Activated B cell treated with CpG ODN at 0.5 μM for 24 hours (primary cell): Measurements from ENCODE around the gene HMCES. TPM values are rescaled to one million over a fixed set of nuclear protein-coding genes. Genes with fewer than 3 reads are reported as not detected.

Source experiments
- ATAC-seq: fragments of 200-7000 bp; cut with Tn5 transposase; one replicate; pipeline ENCODE4 v1.10.0; 2021; ENCODE audit warnings: low read depth, mild to moderate bottlenecking, moderate library complexity
- CTCF ChIA-PET: fragments of 350-600 bp; sonication (Branson Sonifier 250); formaldehyde crosslinking; loops from one replicate; lab custom pipeline; 2021; ENCODE audit warnings: antibody characterized with exemption; lab: Charles Lee
- POLR2A ChIA-PET: fragments of 350-600 bp; sonication (Branson Sonifier 250); formaldehyde crosslinking; loops from one replicate; lab custom pipeline; 2021; ENCODE audit warnings: antibody characterized with exemption; lab: Charles Lee
- DNase-seq: peaks from one replicate; pipeline ENCODE4 v3.0.0; 2022
- H3K27ac Mint-ChIP-seq: one replicate; pipeline ENCODE4 v1.8.0; 2020; ENCODE audit warnings: mixed read lengths
- H3K27me3 Mint-ChIP-seq: one replicate; pipeline ENCODE4 v1.8.0; 2021; ENCODE audit warnings: mixed read lengths
- H3K36me3 Mint-ChIP-seq: one replicate; pipeline ENCODE4 v1.8.0; 2021; ENCODE audit warnings: low read depth, mixed read lengths
- H3K4me1 Mint-ChIP-seq: one replicate; pipeline ENCODE4 v1.8.0; 2021; ENCODE audit warnings: mixed read lengths
- H3K4me3 Mint-ChIP-seq: one replicate; pipeline ENCODE4 v1.8.0; 2020; ENCODE audit warnings: mild to moderate bottlenecking, mixed read lengths
- H3K9me3 Mint-ChIP-seq: one replicate; pipeline ENCODE4 v1.8.0; 2020; ENCODE audit warnings: mixed read lengths
- intact Hi-C: fragments of 100-400 bp; cut with micrococcal nuclease; formaldehyde crosslinking; loops from one replicate; pipeline ENCODE4 v1.15.1; 2024
- total RNA-seq: library from RNA; stranded (reverse); gene quantifications from 2 replicates; pipeline ENCODE4 v1.2.3, GENCODE V29; 2022
- TF ChIP-seq, protein P1 (sequence below): fragments of 200-600 bp; IDR thresholded peaks from one replicate; pipeline ENCODE4 v1.8.0; 2022; ENCODE audit warnings: antibody characterized with exemption, mild to moderate bottlenecking

HMCES gene
- total RNA-seq, 1 donor from 2014 or later: 37.2 TPM

DNA sequence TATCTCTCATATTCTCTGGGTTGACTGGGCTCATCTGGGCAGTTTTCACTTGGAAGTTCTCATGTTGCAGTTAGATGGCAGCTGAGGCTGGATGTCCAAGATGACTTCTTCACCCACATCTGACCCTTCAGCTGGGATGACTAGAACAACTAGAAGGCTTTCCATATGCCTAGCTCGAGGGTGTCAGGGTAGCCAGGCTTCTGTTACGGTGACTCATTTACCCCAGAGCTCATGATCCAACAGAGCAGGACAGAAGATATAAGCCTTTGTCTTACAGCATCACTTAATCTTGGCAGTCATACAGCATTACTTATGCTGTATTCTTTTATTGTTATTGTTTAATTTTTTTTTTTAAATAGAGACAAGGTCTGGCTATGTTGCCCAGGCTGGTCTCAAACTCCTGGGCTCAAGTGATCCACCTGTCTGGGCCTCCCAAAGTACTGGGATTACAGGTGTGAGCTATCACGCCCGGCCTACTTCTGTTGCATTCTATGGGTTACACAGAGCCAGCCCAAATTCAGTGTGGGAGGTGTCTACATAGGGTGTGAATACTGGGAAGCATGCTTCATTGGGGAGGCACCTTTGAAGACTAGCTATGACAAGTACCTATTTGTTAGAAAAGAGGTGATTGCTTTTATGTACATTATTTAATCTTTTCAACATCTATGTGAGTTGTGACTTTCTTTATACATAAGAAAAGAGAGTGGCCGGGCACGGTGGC, 10.7 kb downstream of the HMCES start:
- intact Hi-C loops: loop anchor here (10.0 kb wide), 1 partner anchor 1535 kb away; no protein-coding TSS in a partner anchor
- TF ChIP-seq, protein P1, sequence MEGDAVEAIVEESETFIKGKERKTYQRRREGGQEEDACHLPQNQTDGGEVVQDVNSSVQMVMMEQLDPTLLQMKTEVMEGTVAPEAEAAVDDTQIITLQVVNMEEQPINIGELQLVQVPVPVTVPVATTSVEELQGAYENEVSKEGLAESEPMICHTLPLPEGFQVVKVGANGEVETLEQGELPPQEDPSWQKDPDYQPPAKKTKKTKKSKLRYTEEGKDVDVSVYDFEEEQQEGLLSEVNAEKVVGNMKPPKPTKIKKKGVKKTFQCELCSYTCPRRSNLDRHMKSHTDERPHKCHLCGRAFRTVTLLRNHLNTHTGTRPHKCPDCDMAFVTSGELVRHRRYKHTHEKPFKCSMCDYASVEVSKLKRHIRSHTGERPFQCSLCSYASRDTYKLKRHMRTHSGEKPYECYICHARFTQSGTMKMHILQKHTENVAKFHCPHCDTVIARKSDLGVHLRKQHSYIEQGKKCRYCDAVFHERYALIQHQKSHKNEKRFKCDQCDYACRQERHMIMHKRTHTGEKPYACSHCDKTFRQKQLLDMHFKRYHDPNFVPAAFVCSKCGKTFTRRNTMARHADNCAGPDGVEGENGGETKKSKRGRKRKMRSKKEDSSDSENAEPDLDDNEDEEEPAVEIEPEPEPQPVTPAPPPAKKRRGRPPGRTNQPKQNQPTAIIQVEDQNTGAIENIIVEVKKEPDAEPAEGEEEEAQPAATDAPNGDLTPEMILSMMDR: no peak
- H3K27ac Mint-ChIP-seq: no peak overlapping the region
- peaks cover 57% of the 10 kb centered on the region for H3K36me3 Mint-ChIP-seq
- DNase-seq: no peak
- ChIA-PET CTCF (no interaction called here), POLR2A (interaction anchor here (2.7 kb wide), 1 partner anchor 27 kb away, joined by 8 read pairs; a partner anchor contains a TSS)
- H3K4me1 Mint-ChIP-seq: peaks cover 2% of the 10 kb centered on the region
- H3K4me3 Mint-ChIP-seq: no peak overlapping the region
- H3K27me3 Mint-ChIP-seq: peaks cover 7% of the 10 kb centered on the region
- no peaks in the 10 kb centered on the region for H3K9me3 Mint-ChIP-seq
- ATAC-seq: no peak

DNA sequence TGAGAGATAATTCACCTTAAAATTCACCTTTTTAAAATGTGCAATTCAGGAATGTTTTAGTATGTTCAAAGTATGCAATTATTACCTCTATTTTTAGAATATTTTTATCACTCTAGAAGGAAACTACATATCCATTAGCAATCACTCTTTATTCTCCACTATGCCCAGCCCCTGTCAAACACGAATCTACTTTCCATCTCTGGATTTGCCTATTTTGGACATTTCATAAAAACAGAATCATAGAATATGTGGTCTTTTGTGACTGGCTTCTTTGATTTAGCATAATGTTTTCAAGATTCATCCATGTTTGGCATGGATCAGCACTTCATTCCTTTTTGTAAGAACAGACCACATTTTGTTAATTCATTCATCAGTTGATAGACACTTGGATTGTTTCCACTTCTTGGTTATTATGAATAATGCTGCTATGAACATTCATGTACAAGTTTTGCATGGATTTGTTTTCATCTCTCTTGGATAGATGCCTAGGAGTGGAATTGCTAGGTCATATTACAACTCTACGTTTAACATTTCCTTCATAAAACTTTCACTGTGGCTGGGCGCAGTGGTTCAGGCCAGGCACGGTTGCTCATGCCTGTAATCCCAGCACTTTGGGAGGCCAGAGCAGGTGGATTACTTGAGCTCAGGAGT, 12.7 kb downstream of the HMCES start:
- peaks cover 1% of the 10 kb centered on the region for H3K27me3 Mint-ChIP-seq
- H3K4me1 Mint-ChIP-seq: no peaks in the 10 kb centered on the region
- POLR2A ChIA-PET: interaction anchor here (0.6 kb wide), 2 partner anchors 51 to 147 kb away, joined by 3 to 4 read pairs; no protein-coding TSS in a partner anchor
- TF ChIP-seq, protein P1: no peak
- H3K27ac Mint-ChIP-seq: no peak overlapping the region
- DNase-seq (no peak), ATAC-seq (no peak)
- intact Hi-C loops: no loop called here
- CTCF ChIA-PET: no interaction called here
- H3K9me3 Mint-ChIP-seq: no peaks in the 10 kb centered on the region
- H3K4me3 Mint-ChIP-seq: no peak overlapping the region
- peaks cover 63% of the 10 kb centered on the region for H3K36me3 Mint-ChIP-seq

DNA sequence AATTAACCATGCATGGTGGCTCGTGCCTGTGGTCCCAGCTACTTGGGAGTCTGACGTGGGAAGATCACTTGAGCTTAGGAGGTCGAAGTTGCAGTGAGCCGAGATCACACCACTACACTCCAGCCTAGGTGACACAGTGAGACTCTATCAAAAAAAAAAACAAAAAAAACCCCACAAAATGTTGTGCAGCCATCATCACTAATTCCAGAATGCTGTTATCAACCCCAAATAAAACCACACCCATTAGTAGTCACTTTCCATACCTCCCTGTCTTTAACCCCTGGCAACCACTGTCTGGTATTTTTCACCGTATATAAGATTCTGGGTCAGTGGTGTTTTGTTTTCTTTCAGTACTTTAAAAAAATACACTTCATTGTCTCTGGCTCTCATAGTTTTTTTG, 16.6 kb downstream of the HMCES start:
- DNase-seq (no peak), ATAC-seq (no peak)
- H3K27me3 Mint-ChIP-seq: no peaks in the 10 kb centered on the region
- CTCF ChIA-PET: no interaction called here
- H3K27ac Mint-ChIP-seq: no peak overlapping the region
- no peaks in the 10 kb centered on the region for H3K9me3 Mint-ChIP-seq
- TF ChIP-seq, protein P1: no peak
- H3K4me1 Mint-ChIP-seq: no peaks in the 10 kb centered on the region
- POLR2A ChIA-PET: interaction anchor here (0.5 kb wide), 1 partner anchor 62 kb away, joined by 3 read pairs; no protein-coding TSS in a partner anchor
- H3K4me3 Mint-ChIP-seq: no peak overlapping the region
- H3K36me3 Mint-ChIP-seq: peaks cover 66% of the 10 kb centered on the region
- intact Hi-C loops: no loop called here

DNA sequence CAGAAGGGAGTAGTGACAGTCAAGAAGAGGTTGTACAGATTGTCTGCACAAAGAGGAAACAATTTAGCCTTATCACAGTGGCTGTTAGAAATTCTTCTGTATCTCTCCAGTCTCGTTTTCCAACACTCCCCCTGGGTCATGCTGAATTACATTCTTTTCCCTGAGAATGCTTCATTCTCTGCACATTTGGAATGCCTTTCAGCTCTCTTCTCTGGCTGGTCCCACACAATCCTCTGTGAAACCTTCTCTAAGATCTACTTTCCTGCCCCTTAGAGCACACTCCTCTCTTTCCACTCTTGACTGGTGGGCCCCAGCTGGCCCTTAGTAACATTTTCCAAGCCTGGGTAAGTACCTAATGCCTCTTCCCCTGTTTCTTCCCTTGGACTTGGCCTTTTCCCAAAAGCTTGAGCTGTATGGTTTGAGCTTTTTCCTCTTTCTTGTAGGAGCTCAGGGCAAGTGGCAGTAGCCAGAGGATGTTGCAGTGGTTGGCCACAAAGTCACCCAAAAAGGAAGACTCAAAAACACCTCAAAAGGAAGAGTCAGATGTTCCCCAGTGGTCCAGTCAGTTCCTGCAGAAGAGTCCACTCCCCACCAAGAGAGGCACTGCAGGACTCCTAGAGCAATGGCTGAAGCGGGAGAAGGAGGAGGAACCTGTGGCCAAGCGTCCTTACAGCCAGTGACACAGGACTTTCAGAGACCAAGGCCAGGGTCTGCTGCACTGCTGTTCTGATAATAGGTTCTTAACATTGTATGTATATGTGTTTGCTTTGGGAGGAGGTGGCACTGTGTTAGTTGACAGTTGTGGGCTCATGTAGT, 25.7 kb downstream of the HMCES start:
- ATAC-seq (no peak), DNase-seq (no peak)
- ChIA-PET CTCF (interaction anchor here (1.8 kb wide), 1 partner anchor 21 kb away, joined by 4 read pairs; no protein-coding TSS in a partner anchor), POLR2A (interaction anchor here (1.5 to 3.1 kb wide), 2 partner anchors 12 to 22 kb away, joined by 3 to 18 read pairs; a partner anchor contains a TSS)
- Mint-ChIP-seq H3K36me3 (peaks cover 39% of the 10 kb centered on the region), H3K27ac (no peak overlapping the region), H3K4me3 (no peak overlapping the region), H3K4me1 (peaks cover 27% of the 10 kb centered on the region), H3K27me3 (no peaks in the 10 kb centered on the region), H3K9me3 (no peaks in the 10 kb centered on the region)
- TF ChIP-seq, protein P1: no peak
- intact Hi-C loops: no loop called here
